SU-DHL-6 (cell line): Measurements from ENCODE around the gene HOXD9.

Experiments
- EZH2phosphoT487 ChIP-seq: fragments of 200-600 bp; sonication (generic), shearing (Covaris generic); conservative IDR thresholded peaks from 2 replicates; pipeline ENCODE4 v1.6.1; 2018; ENCODE audit warnings: mild to moderate bottlenecking, antibody characterized with exemption, low read length, moderate library complexity, mixed read lengths
- TF ChIP-seq, protein P1 (sequence below): fragments of 200-600 bp; sonication (generic); IDR thresholded peaks from one replicate; pipeline ENCODE4 v1.5.1; 2017; ENCODE audit warnings: antibody characterized with exemption, mild to moderate bottlenecking, low read length, moderate library complexity; ENCODE audit not compliant: insufficient read depth, poor library complexity, severe bottlenecking

DNA sequence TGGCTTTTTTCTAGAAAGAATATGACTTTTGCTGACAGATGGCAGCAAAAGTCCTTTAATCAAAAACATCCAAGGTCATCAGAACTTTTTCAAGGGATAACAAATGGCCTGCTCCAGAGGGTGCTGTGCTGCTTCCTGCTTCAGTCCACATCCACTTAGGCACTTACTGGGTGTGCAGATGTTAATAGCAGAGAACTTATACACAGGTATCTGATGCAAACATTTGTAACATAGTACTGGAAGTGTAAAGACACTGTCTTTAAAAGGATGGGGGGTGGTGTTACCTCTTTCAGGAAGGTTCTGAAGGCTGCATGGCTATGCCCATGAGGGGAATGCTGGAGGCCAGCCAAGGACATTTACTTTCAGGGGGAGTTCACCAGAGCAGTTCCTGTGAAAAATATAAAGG lies 12.5 kb downstream of the HOXD9 start:
- TF ChIP-seq, protein P1, sequence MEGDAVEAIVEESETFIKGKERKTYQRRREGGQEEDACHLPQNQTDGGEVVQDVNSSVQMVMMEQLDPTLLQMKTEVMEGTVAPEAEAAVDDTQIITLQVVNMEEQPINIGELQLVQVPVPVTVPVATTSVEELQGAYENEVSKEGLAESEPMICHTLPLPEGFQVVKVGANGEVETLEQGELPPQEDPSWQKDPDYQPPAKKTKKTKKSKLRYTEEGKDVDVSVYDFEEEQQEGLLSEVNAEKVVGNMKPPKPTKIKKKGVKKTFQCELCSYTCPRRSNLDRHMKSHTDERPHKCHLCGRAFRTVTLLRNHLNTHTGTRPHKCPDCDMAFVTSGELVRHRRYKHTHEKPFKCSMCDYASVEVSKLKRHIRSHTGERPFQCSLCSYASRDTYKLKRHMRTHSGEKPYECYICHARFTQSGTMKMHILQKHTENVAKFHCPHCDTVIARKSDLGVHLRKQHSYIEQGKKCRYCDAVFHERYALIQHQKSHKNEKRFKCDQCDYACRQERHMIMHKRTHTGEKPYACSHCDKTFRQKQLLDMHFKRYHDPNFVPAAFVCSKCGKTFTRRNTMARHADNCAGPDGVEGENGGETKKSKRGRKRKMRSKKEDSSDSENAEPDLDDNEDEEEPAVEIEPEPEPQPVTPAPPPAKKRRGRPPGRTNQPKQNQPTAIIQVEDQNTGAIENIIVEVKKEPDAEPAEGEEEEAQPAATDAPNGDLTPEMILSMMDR = no peak
- TF ChIP-seq EZH2phosphoT487 = no peak
